Measurements from ENCODE around the gene NELL1.
"Not testable (repeated sequence)": the region's sequence is repeated elsewhere in the genome, so short reads cannot be mapped to it uniquely, and the experiment has no call there.

NELL1 gene

DNA sequence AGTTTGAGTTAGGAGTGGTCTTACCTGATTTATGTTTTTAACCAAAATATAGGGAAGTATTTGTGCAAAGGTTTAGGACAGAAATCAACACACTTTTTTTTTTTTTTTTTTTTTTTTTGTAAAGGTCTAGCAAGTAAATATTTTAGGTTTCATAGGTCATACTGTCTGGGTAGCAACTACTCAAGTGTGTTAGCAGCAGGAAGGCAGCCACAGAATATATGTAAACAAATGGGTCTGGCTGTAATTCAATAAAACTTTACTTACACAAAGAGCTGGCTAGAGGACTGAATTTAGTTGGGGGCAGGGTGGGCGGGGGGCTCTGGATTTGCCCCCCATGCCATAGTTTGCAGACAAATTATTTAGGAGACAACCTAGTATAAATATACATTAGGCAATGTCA is 510.4 kb downstream of the NELL1 start:
- in situ Hi-C loops (cut with MboI; ENCODE audit: low sequenced_read_pairs), result no loop called here

DNA sequence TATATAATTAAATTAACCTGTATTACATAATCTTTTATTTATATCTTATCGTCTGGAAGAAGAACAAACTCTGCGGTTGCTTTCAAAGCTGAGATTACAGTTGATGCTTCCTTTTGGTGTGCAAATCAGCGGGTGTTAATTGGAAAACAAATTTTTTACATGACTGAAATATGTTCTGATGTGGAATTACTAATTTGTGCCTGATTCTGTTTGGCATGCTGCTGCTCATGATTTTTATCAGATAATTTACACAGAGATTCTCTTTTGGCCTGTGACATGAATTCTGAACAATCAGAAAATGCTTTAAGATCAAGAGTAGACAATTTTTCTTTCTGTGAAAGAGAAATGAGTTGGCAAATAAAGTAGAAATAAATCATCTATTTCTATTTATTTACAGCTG is 510.8 kb downstream of the NELL1 start:
- in situ Hi-C loops (cut with MboI; ENCODE audit: low sequenced_read_pairs), result no loop called here

DNA sequence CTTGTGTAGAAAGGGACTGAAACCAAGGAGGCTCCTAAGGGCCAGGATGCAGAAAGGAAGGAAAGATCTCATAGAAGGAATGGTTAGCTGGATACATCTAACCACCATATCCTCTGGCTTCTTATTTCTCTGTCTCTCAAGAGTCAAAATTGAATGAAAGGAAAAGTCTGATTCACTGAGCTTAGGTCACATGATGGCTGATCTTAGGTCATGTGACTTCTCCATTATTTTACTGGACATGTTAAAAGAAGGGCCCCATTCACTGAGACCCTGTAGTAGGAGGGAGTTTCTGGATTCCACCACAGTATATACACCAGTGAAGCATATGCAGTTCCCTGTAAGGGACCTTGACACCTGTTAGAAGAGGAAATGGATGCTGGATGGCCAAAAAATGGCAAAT is 516.6 kb downstream of the NELL1 start:
- in situ Hi-C loops (cut with MboI; ENCODE audit: low sequenced_read_pairs), result no loop called here

DNA sequence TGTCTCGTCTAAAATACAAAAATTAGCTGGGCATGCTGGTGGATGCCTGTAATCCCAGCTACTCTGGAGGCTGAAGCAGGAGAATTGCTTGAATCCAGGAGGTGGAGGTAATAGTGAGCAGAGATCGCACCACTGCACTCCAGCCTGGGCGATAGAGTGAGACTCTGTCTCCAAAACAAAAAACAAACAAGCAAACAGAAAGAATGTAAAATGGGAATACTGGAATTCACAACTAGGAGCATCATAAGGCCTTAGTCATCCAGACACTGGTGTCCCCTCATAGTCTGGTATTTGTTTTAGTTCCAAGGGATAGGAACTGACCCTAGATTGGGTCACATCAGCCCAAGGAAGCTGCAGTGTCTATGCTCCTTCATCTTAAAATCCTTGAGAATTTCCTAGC is 520.8 kb downstream of the NELL1 start:
- in situ Hi-C loops (cut with MboI; ENCODE audit: low sequenced_read_pairs), result no loop called here

DNA sequence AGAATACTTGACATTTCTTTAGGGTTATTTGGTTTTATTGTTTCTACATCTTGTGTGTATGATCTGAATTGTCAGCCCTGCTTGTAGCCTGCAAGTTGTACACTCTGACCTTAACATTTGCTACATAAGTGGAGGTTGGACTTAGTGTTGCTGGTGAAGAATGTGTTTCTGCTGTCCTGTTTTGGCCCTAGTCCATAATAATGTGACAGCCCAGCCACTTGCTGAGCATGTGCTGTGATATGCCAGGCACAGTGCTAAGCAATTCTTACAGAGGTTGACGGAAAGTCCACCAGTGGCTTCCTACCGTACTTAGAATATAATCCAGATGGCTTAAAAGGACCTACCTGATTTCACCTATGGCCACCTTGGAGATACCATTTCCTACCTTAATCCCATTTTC is 526.6 kb downstream of the NELL1 start:
- in situ Hi-C loops (cut with MboI; ENCODE audit: low sequenced_read_pairs), result no loop called here

DNA sequence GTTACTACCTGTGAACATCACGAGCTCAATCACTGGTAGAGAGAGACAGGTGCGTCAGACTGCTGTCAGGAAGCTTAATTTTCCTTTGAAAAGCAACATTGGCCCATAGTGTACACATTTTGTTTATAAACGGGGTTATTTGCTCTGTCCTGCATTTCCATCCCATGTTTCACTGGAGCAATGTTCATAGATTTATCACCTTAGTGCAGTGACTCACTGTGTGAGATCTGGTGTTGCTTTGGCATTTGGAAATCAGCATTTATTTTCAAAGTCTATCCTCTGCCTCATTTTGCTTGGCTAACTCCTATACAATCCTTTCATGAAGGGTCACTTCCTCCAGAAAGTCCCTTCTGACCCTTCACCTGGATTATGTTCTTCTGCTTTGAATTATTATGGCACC is 529.1 kb downstream of the NELL1 start:
- in situ Hi-C loops (cut with MboI; ENCODE audit: low sequenced_read_pairs), result no loop called here

DNA sequence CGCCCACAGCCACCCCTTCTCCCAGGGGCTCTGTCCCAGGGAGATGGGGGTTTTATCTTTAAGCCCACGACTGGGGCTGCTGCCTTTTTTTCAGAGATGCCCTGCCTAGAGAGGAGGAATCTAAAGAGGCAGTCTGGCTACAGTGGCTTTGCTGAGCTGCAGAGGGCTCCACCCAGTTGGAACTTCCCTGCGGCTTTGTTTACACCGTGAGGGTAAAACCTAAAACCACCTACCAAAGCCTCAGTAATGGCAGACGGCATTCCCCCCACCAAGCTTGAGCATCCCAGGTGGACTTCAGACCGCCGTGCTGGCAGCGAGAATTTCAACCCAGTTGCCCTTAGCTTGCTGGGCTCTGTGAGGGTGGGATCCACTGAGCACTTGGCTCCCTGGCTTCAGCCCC is 535.8 kb downstream of the NELL1 start:
- in situ Hi-C loops (cut with MboI; ENCODE audit: low sequenced_read_pairs), result no loop called here

DNA sequence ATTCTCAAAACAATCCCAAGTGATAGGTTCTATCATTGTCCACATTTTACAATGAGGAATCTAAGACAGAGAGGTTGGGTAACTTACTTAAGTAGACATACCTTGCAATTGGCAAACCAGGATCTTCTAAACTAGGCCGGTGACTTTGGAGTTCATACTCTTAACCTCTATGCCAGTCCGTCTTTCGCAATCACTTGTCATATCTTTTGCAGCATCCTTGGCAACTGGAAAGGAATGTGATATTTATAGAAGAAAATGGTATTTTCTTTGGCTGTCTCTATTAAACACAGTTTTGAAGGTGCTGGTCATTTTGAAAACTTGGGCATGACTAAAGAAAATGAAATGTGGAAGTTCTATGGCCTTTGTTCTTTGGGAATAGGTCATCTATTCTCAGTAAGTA is 556.5 kb downstream of the NELL1 start:
- in situ Hi-C loops (cut with MboI; ENCODE audit: low sequenced_read_pairs), result no loop called here

DNA sequence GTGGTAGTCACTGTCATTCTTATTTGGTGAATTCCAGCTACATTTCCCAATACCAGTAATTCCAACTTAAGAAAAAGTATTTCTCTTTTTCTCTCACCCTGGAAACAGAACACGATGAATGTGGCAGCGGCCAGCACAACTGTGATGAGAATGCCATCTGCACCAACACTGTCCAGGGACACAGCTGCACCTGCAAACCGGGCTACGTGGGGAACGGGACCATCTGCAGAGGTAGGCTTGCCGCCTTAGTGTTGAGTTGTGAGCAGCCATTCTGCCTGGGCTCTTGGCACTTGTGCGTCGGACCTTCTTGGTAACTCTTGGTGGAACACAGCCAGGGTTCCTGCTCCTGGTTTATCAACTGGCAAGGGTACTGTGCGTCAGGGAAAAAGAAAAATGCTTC is 559.8 kb downstream of the NELL1 start:
- in situ Hi-C loops (cut with MboI; ENCODE audit: low sequenced_read_pairs), result no loop called here

DNA sequence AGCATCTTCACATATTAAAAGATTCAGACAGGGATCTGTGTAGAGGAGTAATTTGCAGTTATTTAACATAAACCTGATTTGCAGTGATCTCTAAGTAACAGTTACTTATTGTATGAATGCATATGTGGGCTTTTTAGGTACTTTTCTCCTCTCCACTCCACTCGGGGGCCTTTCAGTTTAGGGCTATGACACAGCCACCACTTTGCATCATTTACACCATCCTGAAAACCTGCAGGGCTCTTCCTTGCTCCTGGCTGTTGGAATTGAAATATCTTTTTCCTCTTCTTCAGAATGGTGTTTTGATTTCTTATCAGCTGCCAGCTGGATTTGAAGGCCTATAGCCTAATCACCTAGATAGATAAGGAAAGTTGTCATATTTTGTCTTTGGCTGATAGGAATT is 580.8 kb downstream of the NELL1 start:
- in situ Hi-C loops (cut with MboI; ENCODE audit: low sequenced_read_pairs), result no loop called here

DNA sequence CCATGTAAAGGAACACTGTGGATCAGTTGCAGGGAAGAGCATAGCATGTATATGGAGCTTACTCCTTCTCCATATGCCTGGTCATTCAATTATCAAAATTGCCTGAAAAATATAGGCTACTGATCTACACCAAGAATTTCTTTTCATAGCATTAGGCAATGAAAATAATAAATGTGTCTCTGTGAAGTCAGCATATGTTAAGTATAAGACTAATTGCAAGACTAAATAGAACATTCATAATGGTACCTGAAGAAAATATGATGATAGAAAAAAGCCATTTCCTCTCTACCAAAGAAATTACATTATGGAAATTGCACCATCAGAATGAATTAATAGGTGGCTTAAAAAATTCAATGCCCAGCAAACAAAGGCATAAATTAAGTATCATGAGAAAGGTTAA is 584.7 kb downstream of the NELL1 start:
- in situ Hi-C loops (cut with MboI; ENCODE audit: low sequenced_read_pairs), result no loop called here

DNA sequence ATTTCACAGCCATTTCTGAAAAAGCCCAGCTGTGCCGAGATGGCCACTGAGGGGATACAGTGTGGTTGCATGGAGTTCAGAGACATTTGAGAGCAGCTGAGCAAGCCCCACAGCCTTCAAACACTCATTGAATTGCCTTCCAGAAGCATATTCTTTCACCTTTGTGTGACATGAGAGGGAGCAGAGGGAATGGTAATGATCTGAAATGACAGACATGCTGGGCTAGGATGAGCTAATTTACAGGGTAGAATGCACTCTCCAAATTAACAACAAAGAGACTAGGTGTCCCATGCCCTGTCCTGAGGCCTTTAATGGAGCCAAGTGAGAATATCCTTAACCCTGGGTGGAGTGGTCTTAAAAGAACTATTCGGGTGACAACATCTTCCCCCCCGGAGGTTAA is 585.4 kb downstream of the NELL1 start:
- in situ Hi-C loops (cut with MboI; ENCODE audit: low sequenced_read_pairs), result no loop called here

DNA sequence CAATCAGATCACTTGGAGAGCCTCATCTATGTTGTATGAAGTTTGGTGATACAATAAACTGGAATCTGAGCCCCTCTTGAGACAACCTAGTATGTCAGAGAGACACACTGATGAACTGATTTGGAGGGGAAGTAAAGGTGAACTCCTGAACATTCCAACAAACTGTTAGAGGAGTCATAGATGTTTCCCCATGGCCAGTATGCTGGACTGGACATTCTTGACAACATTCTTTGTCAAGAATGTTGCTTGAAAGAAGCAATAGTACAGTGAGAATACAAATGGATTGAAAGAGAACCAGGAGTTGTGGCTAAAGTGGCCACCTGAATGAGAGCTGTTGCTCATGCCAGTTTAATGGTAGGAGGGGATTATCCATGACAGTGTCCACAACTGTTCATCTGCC is 588.1 kb downstream of the NELL1 start:
- in situ Hi-C loops (cut with MboI; ENCODE audit: low sequenced_read_pairs), result no loop called here

DNA sequence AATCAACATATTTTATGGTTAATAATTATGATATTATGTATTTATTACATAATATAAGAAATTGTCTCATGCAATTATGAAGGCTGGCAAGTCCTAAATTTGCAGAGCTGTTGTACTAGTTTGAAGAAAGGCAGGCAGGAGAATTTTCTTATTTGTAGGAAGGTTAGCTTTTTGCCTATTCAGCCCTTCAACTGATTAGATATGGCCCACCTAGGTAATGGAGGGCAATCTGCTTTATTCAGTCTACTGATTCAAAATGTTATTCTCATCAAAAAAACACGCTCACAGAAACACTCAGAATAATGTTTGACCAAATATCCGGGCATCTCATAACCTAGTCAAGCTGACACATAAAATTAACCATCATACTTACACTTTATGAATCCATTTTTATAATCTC is 589.0 kb downstream of the NELL1 start:
- in situ Hi-C loops (cut with MboI; ENCODE audit: low sequenced_read_pairs), result no loop called here

DNA sequence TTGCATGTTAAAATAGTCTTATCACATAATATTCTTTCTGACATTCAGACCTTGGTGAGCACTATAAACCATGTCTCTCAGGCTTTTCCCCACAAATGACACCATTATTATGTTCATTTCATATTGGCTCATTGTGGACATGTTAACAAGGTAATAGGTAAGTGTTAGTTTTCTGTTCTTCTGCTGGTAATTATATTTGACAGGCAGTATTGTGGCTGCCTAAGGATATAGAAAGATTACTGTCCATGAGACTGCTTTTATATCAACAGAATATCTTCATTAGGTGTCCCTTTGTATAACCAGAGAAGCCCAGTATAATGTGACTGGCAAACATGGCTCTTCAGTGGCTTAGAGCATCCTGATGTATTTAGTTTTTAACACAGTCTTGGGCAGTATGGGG is 590.7 kb downstream of the NELL1 start:
- in situ Hi-C loops (cut with MboI; ENCODE audit: low sequenced_read_pairs), result no loop called here

DNA sequence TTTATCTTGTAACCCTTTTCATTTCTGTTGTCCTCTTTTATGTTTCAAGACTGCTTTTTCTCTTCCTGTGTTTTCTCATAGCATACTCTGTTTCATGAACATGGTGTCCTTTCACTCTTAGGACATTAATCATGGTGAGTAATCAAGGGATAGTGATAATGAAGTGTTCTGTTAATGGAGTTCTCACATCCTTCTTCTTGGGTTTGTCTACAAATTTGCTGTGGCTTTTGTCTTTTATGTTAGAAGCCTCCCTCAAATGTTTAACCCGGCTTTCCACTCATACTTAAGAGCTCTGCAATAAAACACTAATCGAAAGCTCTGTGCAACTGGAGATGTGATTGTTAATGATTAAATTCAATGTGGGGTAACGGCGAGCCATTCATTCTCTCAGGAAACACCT is 593.6 kb downstream of the NELL1 start:
- in situ Hi-C loops (cut with MboI; ENCODE audit: low sequenced_read_pairs), result no loop called here

DNA sequence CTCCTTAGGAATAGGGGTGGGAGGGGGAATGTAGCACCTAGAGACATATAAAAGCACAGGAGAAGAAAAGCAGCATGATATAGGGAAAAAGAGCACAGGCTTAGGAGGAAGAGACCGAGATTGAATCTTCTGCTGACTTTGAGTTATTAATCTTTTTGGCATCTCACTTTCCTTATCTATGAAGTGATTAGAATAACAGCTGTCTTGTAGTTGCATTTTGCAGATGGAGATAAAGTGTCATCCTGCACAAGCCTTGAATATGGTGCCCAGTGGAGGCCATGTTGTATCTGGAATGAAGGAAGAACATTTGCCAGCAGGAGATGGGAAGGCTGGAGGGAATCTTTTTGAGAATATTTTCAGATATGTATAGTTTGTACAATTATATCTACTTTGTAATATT is 594.7 kb downstream of the NELL1 start:
- in situ Hi-C loops (cut with MboI; ENCODE audit: low sequenced_read_pairs), result no loop called here

DNA sequence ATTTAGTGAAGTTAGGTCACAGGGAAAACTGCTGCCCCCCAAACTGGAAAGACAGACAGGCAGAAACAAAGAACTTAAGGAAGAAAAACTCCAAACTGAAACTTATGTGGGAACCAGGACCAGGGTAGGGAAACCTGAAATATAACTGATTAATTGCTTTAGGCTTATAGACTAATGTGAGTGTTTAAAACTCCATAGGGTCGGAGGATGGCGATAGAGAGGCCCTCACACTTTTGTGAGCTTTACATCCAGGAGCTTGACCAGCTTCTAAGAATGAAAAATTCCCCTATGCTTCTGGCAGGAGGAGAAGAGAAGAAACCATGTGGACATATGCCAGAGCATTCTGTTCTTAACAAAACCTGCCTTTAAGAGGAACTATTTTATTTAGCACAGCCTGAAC is 598.6 kb downstream of the NELL1 start:
- in situ Hi-C loops (cut with MboI; ENCODE audit: low sequenced_read_pairs), result no loop called here

DNA sequence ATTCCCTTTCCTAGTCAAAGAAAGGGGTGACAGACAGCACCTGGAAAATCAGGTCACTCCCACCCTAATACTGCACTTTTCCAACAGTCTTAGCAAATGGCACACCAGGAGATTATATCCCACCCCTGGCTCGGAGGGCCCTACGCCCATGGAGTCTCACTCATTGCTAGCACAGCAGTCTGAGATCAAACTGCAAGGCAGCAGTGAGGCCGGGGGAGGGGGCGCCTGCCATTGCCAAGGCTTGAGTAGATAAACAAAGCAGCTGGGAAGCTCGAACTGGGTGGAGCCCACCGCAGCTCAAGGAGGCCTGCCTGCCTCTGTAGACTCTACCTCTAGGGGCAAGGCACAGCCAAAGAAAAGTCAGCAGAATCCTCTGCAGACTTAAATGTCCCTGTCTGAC is 602.8 kb downstream of the NELL1 start:
- in situ Hi-C loops (cut with MboI; ENCODE audit: low sequenced_read_pairs), result not testable (repeated sequence)

DNA sequence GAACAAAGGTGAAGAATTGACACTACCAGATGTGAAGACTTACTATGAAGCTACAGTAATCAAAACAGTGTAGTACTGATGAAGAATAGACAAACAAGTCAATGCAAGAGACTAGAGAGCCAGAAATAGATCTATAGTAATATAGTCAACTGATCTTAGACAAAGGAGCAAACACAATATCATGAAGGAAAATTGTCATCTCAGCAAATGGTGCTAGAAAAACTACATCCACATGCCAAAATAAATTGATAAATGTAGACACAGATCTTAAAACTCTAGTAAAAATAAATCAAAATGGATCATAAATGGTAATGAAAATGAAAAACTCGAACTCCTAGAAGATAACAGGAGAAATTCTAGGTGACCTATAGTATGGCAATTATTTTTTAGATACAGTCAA is 609.5 kb downstream of the NELL1 start:
- in situ Hi-C loops (cut with MboI; ENCODE audit: low sequenced_read_pairs), result no loop called here

DNA sequence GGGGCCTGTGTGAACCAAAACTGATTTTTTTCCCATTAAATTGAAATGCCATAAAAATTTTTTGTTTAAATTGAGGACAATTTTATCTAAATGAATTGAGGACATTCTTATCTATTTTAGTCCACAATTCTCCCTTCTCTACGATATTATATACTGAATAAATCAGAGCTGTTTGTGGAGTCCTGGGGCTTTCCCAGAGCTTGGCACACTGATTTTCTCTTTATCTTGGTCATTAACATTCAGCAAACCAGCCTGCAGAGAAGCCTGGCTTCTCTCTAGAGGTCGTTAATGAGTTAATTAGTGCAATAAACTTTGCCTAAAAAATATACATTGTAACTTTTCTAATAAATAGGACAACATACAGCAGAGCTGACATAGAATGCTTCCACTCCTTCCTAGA is 615.7 kb downstream of the NELL1 start:
- in situ Hi-C loops (cut with MboI; ENCODE audit: low sequenced_read_pairs), result no loop called here

DNA sequence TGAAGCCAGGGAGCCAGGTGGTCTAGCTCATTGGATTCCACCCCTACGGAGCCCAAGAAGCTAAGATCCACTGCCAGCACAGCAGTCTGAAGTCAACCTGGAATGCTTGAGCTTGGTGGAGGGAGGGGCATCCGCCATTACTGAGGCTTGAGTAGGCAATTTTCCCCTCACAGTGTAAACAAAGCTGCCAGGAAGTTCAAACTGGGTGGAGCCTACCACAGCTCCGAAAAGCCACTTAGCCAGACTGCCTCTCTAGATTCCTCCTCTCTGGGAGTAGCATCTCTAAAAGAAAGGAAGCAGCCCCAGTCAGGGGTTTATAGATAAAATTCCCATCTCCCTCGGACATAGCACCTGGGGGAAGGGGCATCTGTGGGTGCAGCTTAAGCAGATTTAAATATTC is 620.3 kb downstream of the NELL1 start:
- in situ Hi-C loops (cut with MboI; ENCODE audit: low sequenced_read_pairs), result no loop called here

DNA sequence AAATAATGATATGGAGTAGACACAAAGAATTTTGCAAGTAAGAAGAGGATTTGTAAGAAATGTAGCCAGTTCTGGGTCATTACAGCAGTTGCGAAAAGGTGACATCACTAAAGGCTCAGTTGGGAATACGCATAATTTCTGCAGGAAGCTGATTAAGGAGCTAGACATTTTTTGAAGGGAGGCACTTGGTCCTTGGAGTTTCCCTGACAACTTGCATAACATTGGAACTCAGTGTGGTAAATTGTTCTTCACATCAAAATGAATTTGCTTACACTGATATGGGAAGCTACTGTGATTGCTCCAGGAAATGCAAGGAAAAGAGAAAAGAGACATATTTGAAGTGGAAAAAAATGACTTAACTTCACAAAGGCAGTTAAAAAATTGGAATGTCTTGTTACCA is 626.1 kb downstream of the NELL1 start:
- in situ Hi-C loops (cut with MboI; ENCODE audit: low sequenced_read_pairs), result no loop called here

DNA sequence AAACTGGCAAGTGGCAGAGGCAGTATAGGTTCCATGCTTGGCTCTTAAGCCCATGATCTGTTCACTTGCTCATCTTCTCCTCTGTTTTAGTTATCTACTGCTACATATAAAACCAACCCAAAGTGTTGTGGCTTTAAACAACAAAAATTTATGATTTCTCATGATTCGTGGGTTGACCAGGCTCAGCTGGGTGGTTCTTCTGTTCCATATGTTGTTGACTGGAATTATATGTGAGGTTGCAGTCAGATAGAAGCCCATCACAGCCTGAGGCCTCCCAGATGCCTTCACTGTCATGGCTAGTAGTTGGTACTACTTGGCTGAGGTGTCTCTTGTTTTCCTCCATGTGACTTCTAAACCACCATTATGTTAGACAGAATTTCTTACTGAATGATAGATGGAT is 632.6 kb downstream of the NELL1 start:
- in situ Hi-C loops (cut with MboI; ENCODE audit: low sequenced_read_pairs), result no loop called here

All from HL-60/S4 (cell line).